GM21423 (cell line): ENCODE measurements around the gene GTF2H4.

Source experiments
- ATAC-seq: cut with Tn5 transposase; IDR thresholded peaks from one replicate; pipeline ENCODE4 v1.9.1; 2021; ENCODE audit warnings: mild to moderate bottlenecking, moderate library complexity; ENCODE audit not compliant: unreplicated experiment

The GTF2H4 gene

DNA sequence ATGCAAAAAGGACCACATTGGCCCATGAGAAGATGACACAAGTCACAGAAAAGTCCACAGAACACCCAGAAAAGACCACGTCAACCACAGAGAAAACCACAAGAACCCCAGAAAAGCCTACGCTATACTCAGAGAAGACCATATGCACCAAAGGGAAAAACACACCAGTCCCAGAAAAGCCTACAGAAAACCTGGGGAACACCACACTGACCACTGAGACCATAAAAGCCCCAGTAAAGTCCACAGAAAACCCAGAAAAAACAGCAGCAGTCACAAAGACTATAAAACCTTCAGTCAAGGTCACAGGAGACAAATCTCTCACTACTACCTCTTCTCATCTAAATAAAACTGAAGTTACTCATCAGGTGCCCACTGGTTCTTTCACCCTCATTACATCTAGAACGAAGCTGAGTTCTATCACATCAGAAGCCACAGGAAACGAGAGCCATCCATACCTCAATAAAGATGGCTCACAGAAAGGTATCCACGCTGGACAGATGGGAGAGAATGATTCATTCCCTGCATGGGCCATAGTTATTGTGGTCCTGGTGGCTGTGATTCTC is 44.0 kb downstream of the GTF2H4 start:
- no peak for ATAC-seq

DNA sequence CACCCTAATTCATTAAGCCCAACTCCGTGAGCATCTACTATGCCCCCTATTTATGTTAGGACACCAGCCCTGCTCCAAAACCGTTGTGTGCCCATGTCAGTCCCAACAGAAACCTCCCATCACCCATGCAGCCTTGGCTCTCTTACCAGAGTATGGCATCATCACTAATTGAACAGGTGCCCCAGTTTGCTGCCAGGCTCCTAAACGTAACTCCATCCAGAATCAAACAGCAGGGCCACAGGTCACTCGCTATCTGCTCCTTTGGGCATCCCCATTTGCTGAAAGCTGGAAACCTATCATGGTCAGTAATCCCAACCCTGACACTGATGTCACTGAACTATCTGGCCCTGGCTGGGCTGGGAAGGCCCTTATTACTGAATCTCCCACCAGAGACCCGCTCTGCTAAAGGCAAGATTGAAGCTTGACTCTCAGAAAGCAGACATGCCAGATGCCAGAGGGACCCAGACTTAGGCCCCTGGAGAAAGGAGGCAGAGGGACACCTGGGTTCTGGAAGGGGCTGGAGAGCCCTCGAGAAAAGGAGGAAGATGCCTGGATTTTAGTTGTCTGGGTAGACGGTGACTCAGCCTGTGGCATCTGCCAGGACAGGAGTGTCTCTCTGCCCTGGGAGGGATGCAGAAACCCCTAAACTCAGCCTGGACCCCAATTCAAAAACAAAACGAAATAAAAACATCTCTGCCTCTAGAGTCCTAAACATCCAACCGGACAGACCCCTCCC is 46.8 kb downstream of the GTF2H4 start:
- ATAC-seq, result no peak

DNA sequence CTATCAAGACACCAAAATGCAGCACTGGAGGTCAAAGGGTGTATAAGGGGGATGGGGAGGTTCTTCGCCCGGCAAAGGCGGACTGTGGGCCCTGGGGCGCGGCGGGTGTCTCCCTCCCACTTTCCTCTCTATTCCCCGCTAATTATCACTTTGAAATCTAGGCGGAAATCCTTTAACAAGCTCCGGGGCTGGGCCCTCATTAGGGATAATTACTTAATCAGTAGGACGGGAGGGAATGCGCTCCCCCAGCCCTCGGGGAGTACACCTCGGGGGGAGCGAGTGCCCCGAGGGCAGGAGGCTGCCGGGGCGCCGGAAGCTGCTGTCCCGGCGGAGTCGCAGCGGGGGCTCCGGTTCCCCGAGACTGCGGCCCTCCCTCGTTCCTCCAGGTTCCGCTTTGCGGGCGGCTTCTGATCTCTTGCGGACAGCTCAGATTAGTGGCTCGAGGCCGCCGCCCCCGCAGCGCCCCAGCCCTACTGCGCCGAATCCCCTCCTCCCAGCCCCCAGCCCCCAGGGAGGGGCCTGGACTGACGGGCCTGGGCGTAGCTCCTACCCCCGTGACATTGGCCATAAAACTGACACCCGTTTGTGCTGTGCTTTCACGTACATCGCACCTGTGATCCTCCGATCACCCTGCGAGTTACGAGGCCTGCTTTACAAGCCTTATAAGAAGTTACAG is 47.5 kb downstream of the GTF2H4 start:
- peak; percentile 60 for ATAC-seq

DNA sequence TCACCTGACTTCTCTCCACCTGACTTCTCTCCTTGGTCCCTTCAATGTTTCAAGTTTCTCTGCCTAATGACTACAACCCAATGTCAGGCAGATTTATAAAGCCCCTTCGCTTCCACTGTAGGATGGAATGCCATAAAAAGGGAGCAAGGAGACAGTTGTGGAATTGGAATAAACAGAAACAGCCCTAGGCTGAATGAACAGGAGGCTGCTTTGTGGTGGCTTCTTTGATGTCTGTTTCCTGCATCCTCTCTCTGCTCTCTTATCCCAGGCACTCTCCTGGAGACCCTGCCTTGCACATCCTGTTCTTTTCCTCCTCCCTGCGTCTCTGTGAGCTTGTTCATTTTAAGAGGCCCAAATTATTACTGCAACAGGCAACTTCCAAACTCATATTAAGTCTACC is 49.7 kb downstream of the GTF2H4 start:
- ATAC-seq, result no peak

DNA sequence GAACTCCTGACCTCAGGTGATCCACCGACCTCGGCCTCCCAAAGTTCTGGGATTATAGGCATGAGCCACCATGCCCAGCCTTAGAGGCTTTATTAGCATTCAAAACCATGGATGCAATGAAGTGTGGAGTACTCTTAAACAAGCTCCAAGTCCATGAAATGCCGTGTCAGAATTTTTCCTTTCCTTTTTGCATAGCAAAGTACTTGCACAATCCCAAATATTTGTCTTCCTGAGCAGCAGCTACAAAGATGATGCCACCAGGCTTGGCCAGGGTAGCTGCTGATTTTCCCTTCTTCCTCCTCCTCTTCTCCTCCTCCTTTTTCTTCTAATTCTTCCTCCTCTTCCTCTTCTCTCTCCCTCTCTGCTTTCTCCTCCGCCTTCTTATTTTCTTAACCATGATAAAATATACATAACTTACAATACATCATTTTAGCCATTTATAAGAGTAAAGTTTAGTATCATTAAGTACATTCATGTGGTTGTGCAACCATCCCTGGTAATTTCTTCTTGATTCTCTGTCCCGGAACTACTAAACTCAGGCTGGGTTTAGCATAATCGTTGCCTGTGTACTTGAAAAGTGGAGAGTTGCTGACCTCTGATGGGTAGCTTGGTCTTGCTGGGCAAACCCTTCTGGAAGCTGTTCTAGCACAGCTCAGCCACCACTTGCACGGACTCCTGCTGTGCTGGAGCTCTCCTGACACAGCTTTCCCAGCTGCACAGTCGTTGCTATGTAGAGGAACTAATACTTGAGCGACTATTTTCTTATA is 53.1 kb downstream of the GTF2H4 start:
- no peak for ATAC-seq

DNA sequence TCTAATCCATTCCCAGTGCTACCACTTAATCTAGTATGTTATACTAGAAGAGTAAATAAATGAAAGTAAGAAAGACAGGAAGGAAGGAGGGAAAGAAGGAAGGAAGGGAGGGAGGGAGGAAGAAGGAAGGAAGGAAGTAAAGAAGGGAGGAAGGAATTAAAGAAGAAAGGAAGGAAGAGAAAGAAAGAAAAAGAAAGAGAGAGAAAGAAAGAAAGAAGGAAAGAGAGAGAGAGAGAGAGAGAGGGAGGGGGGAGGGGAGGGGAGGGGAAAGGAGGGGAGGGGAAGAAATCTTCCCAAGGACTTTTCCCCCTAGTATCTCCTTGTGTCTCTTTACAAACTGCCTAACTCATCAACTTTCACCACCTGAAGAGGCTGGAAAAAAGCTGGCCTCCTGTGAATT is 54.7 kb downstream of the GTF2H4 start:
- ATAC-seq, result no peak

DNA sequence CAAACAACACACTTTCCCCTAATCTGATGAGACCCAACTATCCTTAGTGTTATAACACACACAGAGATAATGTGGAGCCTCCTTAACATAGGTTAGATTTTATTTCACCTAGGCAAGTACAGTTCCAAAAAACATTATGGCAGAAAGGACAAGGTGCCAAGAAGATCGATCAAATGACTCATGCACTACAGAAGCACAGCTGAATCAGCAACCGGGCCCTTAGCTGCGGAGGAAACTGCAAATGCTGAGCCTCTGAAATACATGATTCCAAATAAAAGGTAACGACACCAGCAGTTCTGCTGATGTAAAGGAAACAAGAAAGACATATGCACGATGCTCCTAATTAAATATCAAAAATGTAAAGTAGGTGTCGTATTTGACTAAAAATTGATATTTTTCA is 55.6 kb downstream of the GTF2H4 start:
- no peak for ATAC-seq
